ENCODE results near the gene SIX2.

GRCh38 chr2:44994377-44994776 is 14.9 kb downstream of the SIX2 start:
- TF ChIP-seq, protein P1, sequence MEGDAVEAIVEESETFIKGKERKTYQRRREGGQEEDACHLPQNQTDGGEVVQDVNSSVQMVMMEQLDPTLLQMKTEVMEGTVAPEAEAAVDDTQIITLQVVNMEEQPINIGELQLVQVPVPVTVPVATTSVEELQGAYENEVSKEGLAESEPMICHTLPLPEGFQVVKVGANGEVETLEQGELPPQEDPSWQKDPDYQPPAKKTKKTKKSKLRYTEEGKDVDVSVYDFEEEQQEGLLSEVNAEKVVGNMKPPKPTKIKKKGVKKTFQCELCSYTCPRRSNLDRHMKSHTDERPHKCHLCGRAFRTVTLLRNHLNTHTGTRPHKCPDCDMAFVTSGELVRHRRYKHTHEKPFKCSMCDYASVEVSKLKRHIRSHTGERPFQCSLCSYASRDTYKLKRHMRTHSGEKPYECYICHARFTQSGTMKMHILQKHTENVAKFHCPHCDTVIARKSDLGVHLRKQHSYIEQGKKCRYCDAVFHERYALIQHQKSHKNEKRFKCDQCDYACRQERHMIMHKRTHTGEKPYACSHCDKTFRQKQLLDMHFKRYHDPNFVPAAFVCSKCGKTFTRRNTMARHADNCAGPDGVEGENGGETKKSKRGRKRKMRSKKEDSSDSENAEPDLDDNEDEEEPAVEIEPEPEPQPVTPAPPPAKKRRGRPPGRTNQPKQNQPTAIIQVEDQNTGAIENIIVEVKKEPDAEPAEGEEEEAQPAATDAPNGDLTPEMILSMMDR (IDR thresholded peaks at IDR 0.05), result no peak
- TF ChIP-seq EZH2 (IDR thresholded peaks at IDR 0.05), result no peak

Measured in neural progenitor cell (in vitro differentiated cells).